Neural progenitor cell (in vitro differentiated cells): Measurements from ENCODE around the gene PJA2. TPM values are rescaled to one million over a fixed set of nuclear protein-coding genes. Genes with fewer than 3 reads are reported as not detected.

Experiments used
- DNase-seq: peaks from one replicate; pipeline ENCODE4 v3.0.0-alpha.2; 2016; ENCODE audit warnings: low spot score
- H2AFZ ChIP-seq: fragments of 200-600 bp; sonication (generic); replicated peaks from 2 replicates; pipeline ENCODE4 v1.6.1; 2016; ENCODE audit warnings: antibody characterized with exemption
- H3F3A ChIP-seq: fragments of 200-600 bp; sonication (generic); 2 replicates; pipeline ENCODE4 v1.6.1; 2016; ENCODE audit warnings: antibody characterized with exemption, low read depth
- H3K27ac ChIP-seq: fragments of 200-600 bp; sonication (generic); 2 replicates; pipeline ENCODE4 v1.5.1; 2016; ENCODE audit warnings: mild to moderate bottlenecking
- H3K27me3 ChIP-seq: fragments of 200-600 bp; sonication (generic); 2 replicates; pipeline ENCODE4 v1.6.1; 2016; ENCODE audit warnings: mild to moderate bottlenecking, moderate library complexity
- H3K36me3 ChIP-seq: fragments of 200-600 bp; sonication (generic); 2 replicates; pipeline ENCODE4 v1.5.1; 2016
- H3K4me1 ChIP-seq: fragments of 200-600 bp; sonication (generic); 2 replicates; pipeline ENCODE4 v1.6.1; 2016; ENCODE audit warnings: mixed run types
- H3K4me2 ChIP-seq: fragments of 200-600 bp; sonication (generic); 2 replicates; pipeline ENCODE4 v1.6.1; 2016
- H3K4me3 ChIP-seq: fragments of 200-600 bp; sonication (generic); 2 replicates; pipeline ENCODE4 v1.5.1; 2016
- H3K79me2 ChIP-seq: fragments of 200-600 bp; sonication (generic); 2 replicates; pipeline ENCODE4 v1.6.1; 2016; ENCODE audit warnings: low read depth
- H3K9ac ChIP-seq: fragments of 200-600 bp; sonication (generic); 2 replicates; pipeline ENCODE4 v1.6.1; 2016
- H3K9me3 ChIP-seq: fragments of 200-600 bp; sonication (generic); 2 replicates; pipeline ENCODE4 v1.5.1; 2016; ENCODE audit warnings: low read depth
- H4K20me1 ChIP-seq: fragments of 200-600 bp; sonication (generic); 2 replicates; pipeline ENCODE4 v1.6.1; 2016; ENCODE audit warnings: low read depth
- H3K27ac Mint-ChIP-seq: 3 replicates; pipeline ENCODE4 v1.8.0; 2021; ENCODE audit warnings: mixed read lengths
- H3K27me3 Mint-ChIP-seq: 2 replicates; pipeline ENCODE4 v1.8.0; 2022; ENCODE audit warnings: low read depth, mild to moderate bottlenecking, inconsistent platforms, moderate library complexity, mixed read lengths; ENCODE audit not compliant: insufficient read depth
- H3K36me3 Mint-ChIP-seq: 3 replicates; pipeline ENCODE4 v1.8.0; 2021; ENCODE audit warnings: mixed read lengths
- H3K4me1 Mint-ChIP-seq: 3 replicates; pipeline ENCODE4 v1.8.0; 2021; ENCODE audit warnings: mixed read lengths
- H3K4me3 Mint-ChIP-seq: 3 replicates; pipeline ENCODE4 v1.8.0; 2021; ENCODE audit warnings: mild to moderate bottlenecking, moderate library complexity, mixed read lengths
- H3K9me3 Mint-ChIP-seq: 3 replicates; pipeline ENCODE4 v1.8.0; 2020; ENCODE audit warnings: mixed read lengths
- CTCF ChIP-seq: fragments of 200-600 bp; sonication (generic); IDR thresholded peaks from 2 replicates; pipeline ENCODE4 v1.5.1; 2017; ENCODE audit warnings: antibody characterized with exemption, mild to moderate bottlenecking
- EZH2 ChIP-seq: fragments of 200-600 bp; sonication (generic); IDR thresholded peaks from 2 replicates; pipeline ENCODE4 v1.6.1; 2017; ENCODE audit warnings: antibody characterized with exemption, mild to moderate bottlenecking, moderate library complexity
- EZH2phosphoT487 ChIP-seq: fragments of 200-600 bp; sonication (generic); IDR thresholded peaks from 2 replicates; pipeline ENCODE4 v1.6.1; 2017; ENCODE audit warnings: antibody characterized with exemption
- total RNA-seq: library from RNA; depleted of rRNA; stranded (reverse); fragments of >200 nt; gene quantifications from 2 replicates; pipeline ENCODE4 v1.2.3, GENCODE V29; 2015; ENCODE audit warnings: low replicate concordance

Gene PJA2
- total RNA-seq, 1 donor from 2014 or later: 128 TPM

- Mint-ChIP-seq H3K4me1 (no peaks in the 10 kb centered on the region), H3K9me3 (no peaks in the 10 kb centered on the region), H3K27me3 (no peaks in the 10 kb centered on the region), H3K27ac (no peak overlapping the region), H3K4me3 (no peak overlapping the region), H3K36me3 (peaks cover 35% of the 10 kb centered on the region)
- Histone ChIP-seq H3K27ac (no peak overlapping the region), H3K36me3 (peaks cover 19% of the 10 kb centered on the region), H3K79me2 (no peaks in the 10 kb centered on the region), H3F3A (peaks cover 6% of the 10 kb centered on the region), H2AFZ (no peak overlapping the region), H3K4me3 (no peak overlapping the region), H3K4me1 (no peaks in the 10 kb centered on the region), H3K9me3 (no peaks in the 10 kb centered on the region), H3K4me2 (no peak overlapping the region), H3K9ac (no peak overlapping the region), H4K20me1 (no peaks in the 10 kb centered on the region), H3K27me3 (no peaks in the 10 kb centered on the region)
- TF ChIP-seq EZH2phosphoT487: no peak
- no peak for TF ChIP-seq EZH2
- TF ChIP-seq CTCF: no peak
- DNase-seq: no peak
Observed at GRCh38 chr5:109359642-109360041, 50.1 kb downstream of the PJA2 start.

- Mint-ChIP-seq H3K27me3 (no peaks in the 10 kb centered on the region), H3K4me1 (no peaks in the 10 kb centered on the region), H3K36me3 (peaks cover 29% of the 10 kb centered on the region), H3K27ac (no peak overlapping the region), H3K4me3 (no peak overlapping the region), H3K9me3 (no peaks in the 10 kb centered on the region)
- H3K4me3 ChIP-seq: no peak overlapping the region
- no peak overlapping the region for H2AFZ ChIP-seq
- no peaks in the 10 kb centered on the region for H3K79me2 ChIP-seq
- H3K4me1 ChIP-seq: no peaks in the 10 kb centered on the region
- H3K4me2 ChIP-seq: no peak overlapping the region
- peaks cover 16% of the 10 kb centered on the region for H3K36me3 ChIP-seq
- H3K27ac ChIP-seq: no peak overlapping the region
- TF ChIP-seq CTCF (no peak), EZH2phosphoT487 (no peak), EZH2 (no peak)
- no peak overlapping the region for H3K9ac ChIP-seq
- no peaks in the 10 kb centered on the region for H4K20me1 ChIP-seq
- peaks cover 6% of the 10 kb centered on the region for H3F3A ChIP-seq
- no peaks in the 10 kb centered on the region for H3K9me3 ChIP-seq
- no peak for DNase-seq
- no peaks in the 10 kb centered on the region for H3K27me3 ChIP-seq
Observed at GRCh38 chr5:109357807-109358206, 52.0 kb downstream of the PJA2 start.

GRCh38 chr5:109354761-109355160 lies 55.0 kb downstream of the PJA2 start:
- no peaks in the 10 kb centered on the region for H3K27me3 Mint-ChIP-seq
- no peaks in the 10 kb centered on the region for H3K9me3 ChIP-seq
- no peak overlapping the region for H2AFZ ChIP-seq
- H3K9ac ChIP-seq: no peak overlapping the region
- no peak overlapping the region for H3K27ac Mint-ChIP-seq
- no peaks in the 10 kb centered on the region for H3K4me1 ChIP-seq
- H3K4me3 ChIP-seq: no peak overlapping the region
- no peak for DNase-seq
- no peaks in the 10 kb centered on the region for H3K9me3 Mint-ChIP-seq
- H4K20me1 ChIP-seq: peaks cover 8% of the 10 kb centered on the region
- no peaks in the 10 kb centered on the region for H3K4me1 Mint-ChIP-seq
- TF ChIP-seq EZH2 (no peak), CTCF (no peak), EZH2phosphoT487 (no peak)
- H3K4me2 ChIP-seq: no peak overlapping the region
- H3K4me3 Mint-ChIP-seq: no peak overlapping the region
- peaks cover 12% of the 10 kb centered on the region for H3F3A ChIP-seq
- H3K36me3 ChIP-seq: peaks cover 7% of the 10 kb centered on the region
- H3K79me2 ChIP-seq: no peaks in the 10 kb centered on the region
- no peaks in the 10 kb centered on the region for H3K27me3 ChIP-seq
- H3K27ac ChIP-seq: no peak overlapping the region
- H3K36me3 Mint-ChIP-seq: peaks cover 17% of the 10 kb centered on the region
